ENCODE data around the gene DNAAF5. TPM values are rescaled to one million over a fixed set of nuclear protein-coding genes. Genes with fewer than 3 reads are reported as not detected.
A peak's percentile ranks its signal among the peaks of the same experiment; 100 is the strongest.

Gene DNAAF5
- total RNA-seq, 2 donors from 2014 or later = 19.5 to 53.4 TPM

GRCh38 chr7:777728-778078, 51.2 kb downstream of the DNAAF5 start:
- H3K27me3 Mint-ChIP-seq = no peaks in the 10 kb centered on the region
- peaks cover 9% of the 10 kb centered on the region for H3K36me3 Mint-ChIP-seq
- H3K4me3 Mint-ChIP-seq = no peak overlapping the region
- H3K9me3 Mint-ChIP-seq = no peaks in the 10 kb centered on the region
- H3K27ac Mint-ChIP-seq = no peak overlapping the region
- no peaks in the 10 kb centered on the region for H3K4me1 Mint-ChIP-seq (ENCODE audit: low read depth in 2 of 2)
- DNase-seq (ENCODE audit: low spot score) = no peak
- no peak for ATAC-seq

- H3K27me3 Mint-ChIP-seq = no peaks in the 10 kb centered on the region
- peaks cover 9% of the 10 kb centered on the region for H3K36me3 Mint-ChIP-seq
Measured at GRCh38 chr7:778271-778967, 51.9 kb downstream of the DNAAF5 start.

GRCh38 chr7:778968-779451, 52.5 kb downstream of the DNAAF5 start:
- no peak overlapping the region for H3K4me3 Mint-ChIP-seq
- H3K36me3 Mint-ChIP-seq = peaks cover 9% of the 10 kb centered on the region
- ATAC-seq = no peak
- H3K27me3 Mint-ChIP-seq = no peaks in the 10 kb centered on the region
- no peak overlapping the region for H3K27ac Mint-ChIP-seq
- H3K4me1 Mint-ChIP-seq (ENCODE audit: low read depth in 2 of 2) = no peaks in the 10 kb centered on the region
- DNase-seq (ENCODE audit: low spot score) = no peak
- H3K9me3 Mint-ChIP-seq = no peaks in the 10 kb centered on the region

More at GRCh38 chr7:778271-778967, 51.9 kb downstream of the DNAAF5 start:
- H3K4me3 Mint-ChIP-seq = no peak overlapping the region
- DNase-seq (ENCODE audit: low spot score) (peak; percentile 49), ATAC-seq (no peak)
- H3K9me3 Mint-ChIP-seq = no peaks in the 10 kb centered on the region
- no peak overlapping the region for H3K27ac Mint-ChIP-seq
- H3K4me1 Mint-ChIP-seq (ENCODE audit: low read depth in 2 of 2) = no peaks in the 10 kb centered on the region

- Mint-ChIP-seq H3K36me3 (peaks cover 9% of the 10 kb centered on the region), H3K4me1 (ENCODE audit: low read depth in 2 of 2) (no peaks in the 10 kb centered on the region), H3K9me3 (no peaks in the 10 kb centered on the region), H3K27ac (no peak overlapping the region), H3K27me3 (no peaks in the 10 kb centered on the region), H3K4me3 (no peak overlapping the region)
- no peak for ATAC-seq
- DNase-seq (ENCODE audit: low spot score) = no peak
Measured at GRCh38 chr7:779480-779879, 53.0 kb downstream of the DNAAF5 start.

GRCh38 chr7:780081-780480, 53.6 kb downstream of the DNAAF5 start:
- Mint-ChIP-seq H3K27me3 (no peaks in the 10 kb centered on the region), H3K4me1 (ENCODE audit: low read depth in 2 of 2) (no peaks in the 10 kb centered on the region), H3K4me3 (no peak overlapping the region), H3K9me3 (no peaks in the 10 kb centered on the region), H3K36me3 (peaks cover 9% of the 10 kb centered on the region), H3K27ac (no peak overlapping the region)
- DNase-seq (ENCODE audit: low spot score) (no peak), ATAC-seq (no peak)

- ATAC-seq = no peak
- Mint-ChIP-seq H3K36me3 (peaks cover 6% of the 10 kb centered on the region), H3K4me3 (no peak overlapping the region), H3K9me3 (no peaks in the 10 kb centered on the region), H3K27ac (no peak overlapping the region), H3K27me3 (no peaks in the 10 kb centered on the region), H3K4me1 (ENCODE audit: low read depth in 2 of 2) (no peaks in the 10 kb centered on the region)
- no peak for DNase-seq (ENCODE audit: low spot score)
Measured at GRCh38 chr7:780516-780915, 54.0 kb downstream of the DNAAF5 start.

GRCh38 chr7:781186-781849, 54.8 kb downstream of the DNAAF5 start:
- no peak overlapping the region for H3K27ac Mint-ChIP-seq
- no peak for DNase-seq (ENCODE audit: low spot score)
- H3K36me3 Mint-ChIP-seq = peaks cover 4% of the 10 kb centered on the region

GRCh38 chr7:781936-782529, 55.5 kb downstream of the DNAAF5 start:
- no peak for ATAC-seq
- Mint-ChIP-seq H3K27me3 (no peaks in the 10 kb centered on the region), H3K9me3 (no peaks in the 10 kb centered on the region), H3K27ac (no peak overlapping the region), H3K4me3 (no peak overlapping the region), H3K4me1 (ENCODE audit: low read depth in 2 of 2) (no peaks in the 10 kb centered on the region), H3K36me3 (peaks cover 2% of the 10 kb centered on the region)
- no peak for DNase-seq (ENCODE audit: low spot score)

More at GRCh38 chr7:781186-781849, 54.8 kb downstream of the DNAAF5 start:
- H3K27me3 Mint-ChIP-seq = no peaks in the 10 kb centered on the region
- ATAC-seq = no peak
- no peaks in the 10 kb centered on the region for H3K4me1 Mint-ChIP-seq (ENCODE audit: low read depth in 2 of 2)
- no peak overlapping the region for H3K4me3 Mint-ChIP-seq
- no peaks in the 10 kb centered on the region for H3K9me3 Mint-ChIP-seq

- DNase-seq (ENCODE audit: low spot score) (no peak), ATAC-seq (no peak)
- no peaks in the 10 kb centered on the region for H3K36me3 Mint-ChIP-seq
- H3K27me3 Mint-ChIP-seq = no peaks in the 10 kb centered on the region
- H3K9me3 Mint-ChIP-seq = no peaks in the 10 kb centered on the region
- H3K27ac Mint-ChIP-seq = no peak overlapping the region
- H3K4me3 Mint-ChIP-seq = no peak overlapping the region
- no peaks in the 10 kb centered on the region for H3K4me1 Mint-ChIP-seq (ENCODE audit: low read depth in 2 of 2)
Measured at GRCh38 chr7:782718-783449, 56.4 kb downstream of the DNAAF5 start.

GRCh38 chr7:783556-784490, 57.3 kb downstream of the DNAAF5 start:
- Mint-ChIP-seq H3K4me3 (no peak overlapping the region), H3K36me3 (peaks cover 3% of the 10 kb centered on the region), H3K27ac (no peak overlapping the region), H3K4me1 (ENCODE audit: low read depth in 2 of 2) (no peaks in the 10 kb centered on the region), H3K9me3 (no peaks in the 10 kb centered on the region), H3K27me3 (no peaks in the 10 kb centered on the region)
- ATAC-seq (no peak), DNase-seq (ENCODE audit: low spot score) (no peak)

- no peak overlapping the region for H3K4me3 Mint-ChIP-seq
- no peak for DNase-seq (ENCODE audit: low spot score)
Measured at GRCh38 chr7:784971-785370, 58.5 kb downstream of the DNAAF5 start.

GRCh38 chr7:785416-785815, 58.9 kb downstream of the DNAAF5 start:
- no peaks in the 10 kb centered on the region for H3K4me1 Mint-ChIP-seq (ENCODE audit: low read depth in 2 of 2)
- ATAC-seq (no peak), DNase-seq (ENCODE audit: low spot score) (no peak)
- H3K27ac Mint-ChIP-seq = no peak overlapping the region
- H3K36me3 Mint-ChIP-seq = peaks cover 4% of the 10 kb centered on the region
- H3K9me3 Mint-ChIP-seq = no peaks in the 10 kb centered on the region
- no peak overlapping the region for H3K4me3 Mint-ChIP-seq
- no peaks in the 10 kb centered on the region for H3K27me3 Mint-ChIP-seq

More at GRCh38 chr7:784971-785370, 58.5 kb downstream of the DNAAF5 start:
- no peaks in the 10 kb centered on the region for H3K9me3 Mint-ChIP-seq
- H3K36me3 Mint-ChIP-seq = peaks cover 4% of the 10 kb centered on the region
- no peaks in the 10 kb centered on the region for H3K27me3 Mint-ChIP-seq
- no peak overlapping the region for H3K27ac Mint-ChIP-seq
- no peak for ATAC-seq
- no peaks in the 10 kb centered on the region for H3K4me1 Mint-ChIP-seq (ENCODE audit: low read depth in 2 of 2)
